HepG2 (cell line): ENCODE results near the gene MARCHF4. TPM values are rescaled to one million over a fixed set of nuclear protein-coding genes. Genes with fewer than 3 reads are reported as not detected.

ENCODE experiments used
- ATAC-seq: fragments of 200-7000 bp; cut with Tn5 transposase; 3 replicates; pipeline ENCODE4 v1.9.1; 2020; ENCODE audit warnings: mild to moderate bottlenecking, moderate library complexity
- BruUV-seq: library from RNA; stranded (reverse); fragments of 400-500 nt; replicated peaks from 2 replicates; lab custom pipeline; 2021; lab: Mats Ljungman, UMichigan
- CTCF ChIA-PET: fragments of 300-600 bp; formaldehyde crosslinking; extraction: SDS; loops from one replicate; lab custom pipeline; 2021; ENCODE audit warnings: low total read pairs, inconsistent platforms, low intra/inter-chr PET ratio; lab: Yijun Ruan, JAX
- POLR2A ChIA-PET: fragments of 350-600 bp; sonication (Branson Sonifier 250); formaldehyde crosslinking; loops from one replicate; lab custom pipeline; 2020; ENCODE audit warnings: antibody characterized with exemption, inconsistent platforms; lab: Yijun Ruan, JAX
- DNase-seq: peaks from one replicate; pipeline ENCODE4 v3.0.0-alpha.2; 2015; ENCODE audit warnings: low spot score
- FAIRE-seq: peaks from 3 replicates; lab custom pipeline; 2011; peaks lifted over from hg19 to GRCh38; lab: Jason Lieb, UNC
- H2AFZ ChIP-seq: one replicate; pipeline ENCODE4 v1.6.1; 2011; ENCODE audit warnings: low read length, inconsistent platforms
- H3K27ac ChIP-seq: fragments of 300-600 bp; 3 replicates; pipeline ENCODE4 v1.8.0; 2011; ENCODE audit warnings: mixed run types, mild to moderate bottlenecking, mixed read lengths, low read length, inconsistent platforms; ENCODE audit not compliant: insufficient read depth; ENCODE audit errors: extremely low read length
- H3K27me3 ChIP-seq, 2 experiments: fragments of 200-600 bp in 1 of 2; 2 replicates in 1 of 2; 3 replicates in 1 of 2; pipeline versions ENCODE4 v1.6.0 to v1.8.0; 2011; ENCODE audit warnings: low read length in 2 of 2, mild to moderate bottlenecking in 2 of 2, moderate library complexity in 2 of 2, inconsistent platforms in 1 of 2; ENCODE audit not compliant: insufficient read depth in 2 of 2, control insufficient read depth in 1 of 2
- H3K36me3 ChIP-seq, 2 experiments: fragments of 200-600 bp in 1 of 2; replicated peaks in 1 of 2; 2 replicates in 1 of 2; 3 replicates in 1 of 2; pipeline versions ENCODE4 v1.5.1 to v1.8.0; 2011; ENCODE audit warnings: low read length in 2 of 2, inconsistent platforms in 1 of 2; ENCODE audit not compliant: insufficient read depth in 2 of 2, control insufficient read depth in 1 of 2
- H3K4me1 ChIP-seq: 2 replicates; pipeline ENCODE4 v1.5.1; 2012; ENCODE audit warnings: low read length, inconsistent platforms; ENCODE audit not compliant: insufficient read depth
- H3K4me2 ChIP-seq: 2 replicates; pipeline ENCODE4 v1.6.0; 2011; ENCODE audit warnings: low read depth, low read length, inconsistent platforms
- H3K4me3 ChIP-seq, 3 experiments: fragments of 200-600 bp in 1 of 3; sonication (generic), shearing (Covaris generic) in 1 of 3; replicated peaks in 1 of 3; 2 replicates each; pipeline ENCODE4 v1.5.1; 2011 to 2016; ENCODE audit warnings: low read length in 3 of 3, inconsistent platforms in 2 of 3, low read depth in 2 of 3, mild to moderate bottlenecking in 2 of 3, control low read depth in 1 of 3, mixed read lengths in 1 of 3; ENCODE audit not compliant: insufficient read depth in 1 of 3
- H3K79me2 ChIP-seq: one replicate; pipeline ENCODE4 v1.6.1; 2011; ENCODE audit warnings: low read length, inconsistent platforms; ENCODE audit not compliant: insufficient read depth
- H3K9ac ChIP-seq: 2 replicates; pipeline ENCODE4 v1.6.0; 2011; ENCODE audit warnings: mild to moderate bottlenecking, low read depth, low read length, inconsistent platforms; ENCODE audit not compliant: insufficient read depth
- H3K9me3 ChIP-seq: 2 replicates; pipeline ENCODE4 v1.5.1; 2012; ENCODE audit warnings: mild to moderate bottlenecking, low read length
- H4K20me1 ChIP-seq: 2 replicates; pipeline ENCODE4 v1.6.0; 2011; ENCODE audit warnings: inconsistent platforms, mild to moderate bottlenecking, low read length, moderate library complexity; ENCODE audit not compliant: insufficient read depth
- ATF1 ChIP-seq: IDR thresholded peaks from 2 replicates; pipeline ENCODE4 v1.6.1; 2016; ENCODE audit warnings: mild to moderate bottlenecking, control low read depth
- EEA1 ChIP-seq: sonication (generic); formaldehyde crosslinking; IDR thresholded peaks from 2 replicates; pipeline ENCODE4 v1.5.1; 2020; ENCODE audit warnings: mild to moderate bottlenecking, missing genetic modification reagents, borderline replicate concordance
- EZH2 ChIP-seq: conservative IDR thresholded peaks from 2 replicates; pipeline ENCODE4 v1.6.1; 2012; ENCODE audit warnings: mild to moderate bottlenecking, low read depth, low read length, moderate library complexity
- MEIS2 ChIP-seq: sonication (generic); formaldehyde crosslinking; IDR thresholded peaks from 2 replicates; pipeline ENCODE4 v1.9.0; 2021; ENCODE audit warnings: mild to moderate bottlenecking, missing genetic modification reagents
- PCBP2 ChIP-seq: fragments of 200-400 bp; formaldehyde crosslinking; optimal IDR thresholded peaks from 2 replicates; pipeline ENCODE3; 2018; ENCODE audit warnings: low read length, low read depth; ENCODE audit not compliant: poor library complexity, severe bottlenecking
- PRDM4 ChIP-seq: sonication (generic); formaldehyde crosslinking; IDR thresholded peaks from 2 replicates; pipeline ENCODE4 v1.9.0; 2021; ENCODE audit warnings: missing genetic modification reagents, borderline replicate concordance
- SMAD3 ChIP-seq: sonication (generic); formaldehyde crosslinking; IDR thresholded peaks from 2 replicates; pipeline ENCODE4 v1.4.0; 2020; ENCODE audit warnings: missing genetic modification reagents
- SRSF9 ChIP-seq: fragments of 200-400 bp; formaldehyde crosslinking; IDR thresholded peaks from 2 replicates; pipeline ENCODE4 v1.6.1; 2018; ENCODE audit warnings: borderline replicate concordance, mild to moderate bottlenecking, low read depth, low read length; ENCODE audit not compliant: insufficient read depth, poor library complexity, severe bottlenecking
- TMF1 ChIP-seq: sonication (generic); formaldehyde crosslinking; IDR thresholded peaks from 2 replicates; pipeline ENCODE4 v1.8.1; 2022; ENCODE audit warnings: low read depth, missing genetic modification reagents
- TRIM22 ChIP-seq: fragments of 450-650 bp; IDR thresholded peaks from 2 replicates; pipeline ENCODE4 v1.6.1; 2017
- ZFX ChIP-seq: sonication (generic); formaldehyde crosslinking; IDR thresholded peaks from 2 replicates; pipeline ENCODE4 v1.4.0; 2020; ENCODE audit warnings: mild to moderate bottlenecking, low read depth, missing genetic modification reagents, moderate library complexity
- ZNF121 ChIP-seq: sonication (generic); formaldehyde crosslinking; IDR thresholded peaks from 2 replicates; pipeline ENCODE4 v1.5.0; 2020; ENCODE audit warnings: mild to moderate bottlenecking, missing genetic modification reagents
- ZNF292 ChIP-seq: sonication (generic); formaldehyde crosslinking; IDR thresholded peaks from 2 replicates; pipeline ENCODE4 v1.8.1; 2022; ENCODE audit warnings: mild to moderate bottlenecking, low read depth, missing genetic modification reagents, borderline replicate concordance
- ZNF33A ChIP-seq: sonication (generic); formaldehyde crosslinking; IDR thresholded peaks from 2 replicates; pipeline ENCODE4 v1.5.1; 2020; ENCODE audit warnings: missing genetic modification reagents, mild to moderate bottlenecking, moderate library complexity, borderline replicate concordance
- ZNF816 ChIP-seq: sonication (generic); formaldehyde crosslinking; IDR thresholded peaks from 2 replicates; pipeline ENCODE4 v1.8.0; 2022; ENCODE audit warnings: missing genetic modification reagents, mild to moderate bottlenecking, borderline replicate concordance
- WGBS: methylation state at CpG from one replicate; pipeline ENCODE4 v1.1.6; 2017; ENCODE audit warnings: low lambda C conversion rate; 5-methylcytosine and 5-hydroxymethylcytosine counted together
- in situ Hi-C: cut with HindIII; loops from 2 replicates; pipeline ENCODE4 v1.10.0; 2017; ENCODE audit warnings: low pct_unique_long_range_greater_than_20kb; ENCODE audit not compliant: extremely low pct_ligation_motif_present
- intact Hi-C: fragments of 100-400 bp; cut with micrococcal nuclease; formaldehyde crosslinking; loops from one replicate; pipeline ENCODE4 v1.10.0; 2022; ENCODE audit not compliant: unreplicated experiment
- polyA plus RNA-seq, 8 experiments: library from polyadenylated mRNA; depleted of rRNA in 3 of 8; stranded (reverse) in 7 of 8; unstranded in 1 of 8; fragments of >200 nt; fragmentation: Illumina TruSeq in 4 of 8; extraction: Trizol in 4 of 8; gene quantifications; 2 replicates each; pipeline versions ENCODE4 v1.2.1 to v1.2.3, GENCODE V29; 2011 to 2016; ENCODE audit warnings: low read depth in 4 of 8, missing spikeins in 1 of 8, mixed read lengths in 1 of 8; ENCODE audit not compliant: insufficient read depth in 1 of 8
- total RNA-seq, 5 experiments: library from RNA; depleted of rRNA; stranded (reverse); fragments of >200 nt; fragmentation: Illumina TruSeq; extraction: Trizol; gene quantifications; 2 replicates each; pipeline ENCODE4 v1.2.3, GENCODE V29; 2016; ENCODE audit warnings: low read depth in 1 of 5

MARCHF4 gene
- total and polyA plus RNA-seq, 2 of the 13 experiments (the other 11 are each of a cell fraction or from before 2014, with no cell fraction given), result not detected

GRCh38 chr2:216370961-216371712 lies 1.1 kb downstream of the MARCHF4 start:
- no TSS peak for BruUV-seq
- ATAC-seq (peak; percentile 51), FAIRE-seq (no peak)
- no peaks in the 10 kb centered on the region for H3K4me1 ChIP-seq
- POLR2A ChIA-PET, result no interaction called here
- H3K27ac ChIP-seq, result no peak overlapping the region
- H3K9ac ChIP-seq, result no peak overlapping the region
- no peaks in the 10 kb centered on the region for H4K20me1 ChIP-seq
- WGBS, result 17% methylated on average over 53 of the region's 53 CpGs
- H3K27me3 ChIP-seq, result peaks cover 8 to 41% of the 10 kb centered on the region in 2 experiments; a peak in 4 of 5 replicates
- no peaks in the 10 kb centered on the region for H3K36me3 ChIP-seq
- no peak overlapping the region for H3K4me3 ChIP-seq
- in situ Hi-C loops, result no loop called here
- TF ChIP-seq EZH2 (0 out of 2 replicates have a peak, but pooled peaks have one; percentile 54), TMF1 (CRISPR knock-in tag) (no peak), EEA1 (CRISPR knock-in tag) (no peak), PCBP2 (peak; percentile 27), ZNF292 (no peak), MEIS2 (CRISPR knock-in tag) (no peak)
- TF ChIP-seq, all 625 proteins: peak for 2
- Histone ChIP-seq H3K4me2 (no peak overlapping the region), H2AFZ (no peak overlapping the region), H3K79me2 (no peaks in the 10 kb centered on the region), H3K9me3 (no peaks in the 10 kb centered on the region)
- CTCF ChIA-PET, result no interaction called here
- intact Hi-C loops, result no loop called here
- DNase-seq, result no peak

- BruUV-seq, result no TSS peak
- Histone ChIP-seq H3K9ac (no peak overlapping the region), H3K27ac (no peak overlapping the region), H3K4me1 (no peaks in the 10 kb centered on the region), H4K20me1 (no peaks in the 10 kb centered on the region), H3K4me3 (no peak overlapping the region), H3K79me2 (no peaks in the 10 kb centered on the region), H2AFZ (no peak overlapping the region), H3K36me3 (no peaks in the 10 kb centered on the region), H3K27me3 (peaks cover 8 to 41% of the 10 kb centered on the region in 2 experiments; a peak in 4 of 5 replicates), H3K4me2 (no peak overlapping the region), H3K9me3 (no peaks in the 10 kb centered on the region)
- WGBS, result 28% methylated on average over 17 of the region's 18 CpGs
- no peak for FAIRE-seq
- DNase-seq, result no peak
- ChIA-PET CTCF (no interaction called here), POLR2A (no interaction called here)
- in situ Hi-C loops, result no loop called here
- intact Hi-C loops, result no loop called here
- ATAC-seq, result no peak
- TF ChIP-seq ATF1 (CRISPR knock-in tag), result no peak
- no peak for TF ChIP-seq ZNF33A
- no peak for TF ChIP-seq TRIM22
- TF ChIP-seq SMAD3, result no peak
- TF ChIP-seq PRDM4 (CRISPR knock-in tag), result no peak
- no peak for TF ChIP-seq ZNF121 (CRISPR knock-in tag)
- no peak for TF ChIP-seq SRSF9
- no peak for TF ChIP-seq ZFX (CRISPR knock-in tag)
- TF ChIP-seq ZNF816 (CRISPR knock-in tag), result no peak
Observed at GRCh38 chr2:216369821-216370220, 2.5 kb downstream of the MARCHF4 start.
